Hematopoietic multipotent progenitor cell (in vitro differentiated cells): ENCODE measurements around the gene RCAN2. TPM values are rescaled to one million over a fixed set of nuclear protein-coding genes. Genes with fewer than 3 reads are reported as not detected.
A peak's percentile ranks its signal among the peaks of the same experiment; 100 is the strongest.

Experiments
- DNase-seq, 3 donors: peaks; one replicate each; pipeline ENCODE4 v3.0.0-alpha.2; 2011 to 2015; ENCODE audit warnings: low read depth in 2 of 3, low spot score in 2 of 3
- total RNA-seq: library from RNA; depleted of rRNA; stranded (reverse); fragments of >200 nt; gene quantifications from one replicate; pipeline ENCODE4 v1.2.3, GENCODE V29; 2012

The RCAN2 gene
- total RNA-seq, 1 donor, result under 0.01 TPM

DNA sequence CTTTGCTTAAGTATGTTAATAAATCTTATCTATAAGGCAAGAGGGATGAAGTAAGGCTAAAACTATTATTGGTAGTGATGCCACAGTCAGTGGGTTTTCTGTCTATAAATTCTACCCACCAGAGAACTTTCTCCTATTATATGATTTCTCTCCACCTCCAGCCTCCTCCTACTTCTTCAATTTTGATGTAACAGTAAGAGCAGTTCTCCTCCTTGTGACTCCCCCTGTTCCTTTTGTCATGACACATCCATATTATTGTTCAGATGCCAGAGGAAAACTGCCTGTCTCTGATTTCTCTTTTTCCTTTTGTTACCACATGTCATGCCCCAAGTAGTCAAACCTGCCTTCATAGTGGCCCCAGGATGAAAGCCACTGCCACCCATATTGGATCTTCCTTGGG, 9.1 kb upstream of the RCAN2 start:
- DNase-seq, result no peak

- peak in 2 of 3 donors; percentile 39 to 49 for DNase-seq
Measured at GRCh38 chr6:46491628-46492547, 639 bp upstream of the RCAN2 start.

- DNase-seq, result peak in 1 of 3 donors; percentile 7
Measured at GRCh38 chr6:46490425-46491200, 636 bp downstream of the RCAN2 start.

DNA sequence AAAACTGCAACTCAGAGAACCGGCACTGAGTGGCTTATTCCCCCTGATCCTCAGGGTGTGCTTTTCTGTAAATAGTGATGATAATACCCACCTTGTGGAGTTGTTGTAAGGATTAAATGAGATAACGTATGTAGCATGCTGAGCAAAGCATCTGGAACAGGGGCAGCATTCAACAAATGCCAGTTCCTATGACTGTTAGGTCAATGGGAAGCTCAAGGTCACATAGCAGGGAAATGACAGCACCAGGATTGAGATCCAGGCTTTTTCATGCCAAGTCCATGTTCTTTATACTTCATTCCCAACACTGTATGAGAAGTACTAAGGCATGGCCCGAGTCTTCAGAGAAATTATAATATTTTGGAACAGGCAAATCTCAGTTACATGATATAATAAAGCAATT, 5.1 kb downstream of the RCAN2 start:
- no peak for DNase-seq

DNA sequence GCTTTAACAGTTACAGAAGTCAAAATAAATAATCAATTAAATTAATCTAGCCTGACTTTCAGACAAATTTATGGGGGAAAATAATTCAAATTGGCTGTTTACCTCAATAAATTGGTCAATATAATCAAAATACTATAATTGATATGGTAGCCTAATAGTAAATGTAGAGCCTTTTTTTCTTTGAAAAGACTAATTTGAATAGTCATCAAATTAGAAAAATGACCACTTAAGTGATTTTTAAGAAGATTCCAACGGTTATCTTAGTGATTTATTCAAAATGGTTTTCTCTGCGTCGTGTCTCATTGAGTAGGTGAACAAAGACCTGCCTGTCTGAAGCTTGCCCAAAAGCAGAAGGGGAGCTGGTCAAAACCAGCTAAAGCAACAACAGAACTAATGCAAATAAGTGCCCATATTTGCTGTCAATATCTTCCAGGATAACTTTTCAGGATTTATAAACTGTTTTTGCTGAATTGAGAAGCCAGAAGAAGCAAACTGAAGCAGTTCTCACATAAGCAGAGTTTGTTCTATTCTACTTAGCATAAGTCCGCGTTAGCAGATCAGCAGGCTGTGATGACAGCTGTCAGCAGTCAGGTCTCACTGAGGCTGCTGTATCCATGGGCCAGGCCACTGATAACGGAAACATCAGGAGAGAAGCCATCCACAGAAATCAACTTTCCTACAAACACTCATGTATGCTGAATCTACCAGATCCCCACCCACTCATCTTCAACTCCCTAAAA, 7.0 kb downstream of the RCAN2 start:
- no peak for DNase-seq

DNA sequence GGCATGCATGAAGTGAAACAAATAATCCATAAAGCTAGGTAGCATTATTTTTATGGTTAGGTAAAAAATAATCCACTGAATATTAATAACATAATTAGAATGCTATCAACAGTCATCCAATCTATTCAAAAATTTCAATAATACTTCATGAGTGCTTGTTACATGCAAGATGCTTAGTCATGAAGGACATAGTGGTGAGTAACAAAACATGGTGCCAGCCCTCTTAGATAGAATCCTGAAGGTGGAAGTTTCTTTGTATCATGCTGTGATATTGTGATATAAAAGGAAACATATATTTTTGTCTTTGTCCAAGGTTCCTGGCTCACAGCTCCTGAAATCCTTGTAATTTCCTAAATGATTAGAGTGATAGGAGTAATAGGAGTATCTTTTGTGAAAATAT, 14.9 kb downstream of the RCAN2 start:
- no peak for DNase-seq

- DNase-seq, result no peak
Measured at GRCh38 chr6:46473881-46474280, 17.4 kb downstream of the RCAN2 start.

- no peak for DNase-seq
Measured at GRCh38 chr6:46472243-46472642, 19.0 kb downstream of the RCAN2 start.

GRCh38 chr6:46469021-46469420, 22.2 kb downstream of the RCAN2 start:
- DNase-seq, result no peak

DNA sequence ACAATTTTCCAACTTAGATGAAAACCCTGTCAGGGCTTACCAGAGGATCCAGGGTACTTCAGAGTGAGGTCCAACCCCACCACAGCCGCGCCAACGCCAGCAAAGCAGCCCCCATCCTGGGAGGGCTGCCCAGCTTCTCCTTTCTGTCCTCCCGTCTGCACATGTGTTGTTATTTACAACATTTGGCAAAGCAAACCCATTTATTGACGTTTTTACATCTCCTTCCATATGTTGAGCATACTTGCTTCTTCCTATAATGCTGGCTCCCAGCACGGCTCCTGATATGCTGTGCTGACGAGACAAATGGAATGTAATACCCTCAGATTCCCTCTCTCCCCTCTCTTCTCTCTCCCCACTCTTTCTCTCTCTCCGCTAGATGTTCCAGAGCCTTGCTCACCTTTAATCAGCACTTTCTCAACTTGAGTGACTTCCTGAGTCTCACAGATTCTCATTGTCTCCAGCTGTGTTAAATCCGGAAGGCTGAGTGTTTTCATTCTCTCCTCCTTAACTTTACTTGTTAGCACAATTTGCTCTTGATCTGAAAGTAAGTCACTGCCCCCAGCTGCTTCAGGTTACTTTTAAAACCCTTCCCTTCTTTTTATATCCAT, 22.7 kb downstream of the RCAN2 start:
- no peak for DNase-seq

- no peak for DNase-seq
Measured at GRCh38 chr6:46466570-46466969, 24.7 kb downstream of the RCAN2 start.

- no peak for DNase-seq
Measured at GRCh38 chr6:46465294-46466165, 25.7 kb downstream of the RCAN2 start.

- no peak for DNase-seq
Measured at GRCh38 chr6:46456297-46456696, 35.0 kb downstream of the RCAN2 start.

DNA sequence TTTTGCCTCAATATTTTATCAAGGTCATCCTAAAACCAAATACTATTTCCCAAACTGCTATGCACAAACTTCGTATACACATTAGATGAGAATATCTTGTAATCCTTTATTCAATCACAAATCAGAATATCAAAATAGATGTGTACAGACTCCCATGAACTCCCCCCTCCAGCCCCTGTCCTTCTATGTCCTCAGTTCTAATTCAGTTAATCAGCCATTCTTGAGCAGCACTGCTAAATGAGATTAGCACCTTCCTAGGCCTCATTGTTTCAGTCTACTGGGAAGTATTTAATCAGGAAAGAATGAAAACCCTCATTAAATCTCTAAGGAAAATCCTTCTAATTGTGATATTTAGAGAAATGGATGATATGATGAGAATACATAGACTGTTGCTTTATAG, 36.6 kb downstream of the RCAN2 start:
- no peak for DNase-seq

- DNase-seq, result no peak
Measured at GRCh38 chr6:46453741-46454316, 37.4 kb downstream of the RCAN2 start.

DNA sequence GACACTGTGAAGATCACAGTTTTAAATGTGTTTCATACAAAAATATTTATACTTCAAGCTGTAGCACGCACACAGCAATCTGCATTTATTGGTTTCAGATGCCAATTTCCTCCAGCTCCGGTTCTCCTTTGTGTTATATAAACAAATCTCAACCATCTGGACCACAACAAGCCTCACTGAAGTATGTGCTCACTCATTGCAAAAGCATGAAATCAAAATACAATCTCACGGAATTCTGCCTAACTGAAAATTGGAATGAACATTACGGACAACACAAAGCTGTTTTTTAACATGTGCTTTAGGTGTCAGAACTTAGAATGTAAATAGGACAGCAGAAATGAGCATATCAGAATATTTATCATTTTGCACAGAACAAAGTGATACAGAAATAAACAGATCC, 38.0 kb downstream of the RCAN2 start:
- no peak for DNase-seq

DNA sequence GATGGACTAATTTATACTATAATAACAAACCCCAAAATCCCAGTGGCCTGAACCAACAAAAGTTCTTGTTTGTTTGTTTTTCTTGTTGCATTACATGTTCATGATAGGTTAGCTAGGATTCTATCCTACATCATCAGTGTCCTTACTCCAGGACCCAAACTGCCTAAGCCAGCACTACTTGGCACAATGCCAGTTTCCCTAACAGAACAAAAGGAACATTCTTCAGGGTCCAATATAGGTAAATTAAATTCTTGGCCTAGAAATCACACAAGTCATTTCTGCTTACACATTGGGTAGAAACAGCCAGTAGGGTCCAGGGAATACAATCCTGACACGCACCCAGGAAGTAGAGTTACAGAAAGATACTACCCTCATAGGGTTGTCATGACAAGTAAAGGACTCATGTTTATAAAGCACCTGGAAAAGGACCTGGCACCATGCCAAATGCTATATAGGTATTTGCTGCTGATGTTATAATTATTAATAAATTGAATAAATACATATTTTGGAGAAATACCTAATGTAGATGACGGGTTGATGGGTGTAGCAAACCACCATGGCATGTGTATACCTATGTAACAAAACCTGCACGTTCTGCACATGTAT, 38.8 kb downstream of the RCAN2 start:
- no peak for DNase-seq

- no peak for DNase-seq
Measured at GRCh38 chr6:46451343-46451742, 39.9 kb downstream of the RCAN2 start.
